Mesenchymal stem cell (in vitro differentiated cells and primary cell): ENCODE measurements around the gene WDR46.

Source experiments
- DNase-seq: peaks from one replicate; pipeline ENCODE4 v3.0.0-alpha.2; 2013
- H2AFZ ChIP-seq: one replicate; pipeline ENCODE4 v1.6.1; 2013; ENCODE audit warnings: low read depth, mild to moderate bottlenecking, control low read depth, inconsistent platforms, low read length, moderate library complexity
- H2AK5ac ChIP-seq: 2 replicates; pipeline ENCODE4 v1.6.1; 2013; ENCODE audit warnings: low read length, moderate library complexity, mild to moderate bottlenecking, inconsistent platforms; ENCODE audit not compliant: severe bottlenecking
- H2BK120ac ChIP-seq: one replicate; pipeline ENCODE4 v1.6.1; 2013; ENCODE audit warnings: low read depth, mild to moderate bottlenecking, inconsistent platforms, low read length, moderate library complexity
- H2BK12ac ChIP-seq, 2 experiments: one replicate each; pipeline ENCODE4 v1.6.1; 2013; ENCODE audit warnings: inconsistent platforms in 2 of 2, low read length in 2 of 2, mild to moderate bottlenecking in 2 of 2, moderate library complexity in 2 of 2, control low read depth in 1 of 2
- H2BK15ac ChIP-seq: one replicate; pipeline ENCODE4 v1.6.1; 2013; ENCODE audit warnings: mild to moderate bottlenecking, low read depth, inconsistent platforms; ENCODE audit not compliant: poor library complexity, severe bottlenecking
- H2BK5ac ChIP-seq: 2 replicates; pipeline ENCODE4 v1.6.1; 2013; ENCODE audit warnings: low read depth, mild to moderate bottlenecking, low read length, control low read depth, inconsistent platforms; ENCODE audit not compliant: poor library complexity, severe bottlenecking
- H3K14ac ChIP-seq, 2 experiments: one replicate each; pipeline ENCODE4 v1.6.1; 2013; ENCODE audit warnings: inconsistent platforms in 2 of 2, low read length in 2 of 2, control low read depth in 1 of 2, mild to moderate bottlenecking in 1 of 2, moderate library complexity in 1 of 2
- H3K18ac ChIP-seq, 2 experiments: one replicate each; pipeline ENCODE4 v1.6.1; 2013; ENCODE audit warnings: inconsistent platforms in 2 of 2, low read length in 2 of 2, control low read depth in 1 of 2, low read depth in 1 of 2, mild to moderate bottlenecking in 1 of 2
- H3K23ac ChIP-seq, 2 experiments: one replicate each; pipeline ENCODE4 v1.6.1; 2013; ENCODE audit warnings: inconsistent platforms in 2 of 2, low read length in 2 of 2, mild to moderate bottlenecking in 2 of 2, moderate library complexity in 2 of 2, control low read depth in 1 of 2
- H3K27ac ChIP-seq: 2 replicates; pipeline ENCODE4 v1.5.1; 2013; ENCODE audit warnings: mild to moderate bottlenecking, moderate library complexity, low read length, control low read depth, inconsistent platforms; ENCODE audit not compliant: poor library complexity, severe bottlenecking
- H3K27me3 ChIP-seq, 2 experiments: 2 replicates each; pipeline versions ENCODE4 v1.6.1 to v1.7.0; 2013; ENCODE audit warnings: low read length in 2 of 2, mild to moderate bottlenecking in 2 of 2, moderate library complexity in 2 of 2, control low read depth in 1 of 2, inconsistent platforms in 1 of 2; ENCODE audit not compliant: control insufficient read depth in 1 of 2, insufficient read depth in 1 of 2
- H3K36me3 ChIP-seq, 2 experiments: 2 replicates each; pipeline versions ENCODE4 v1.6.1 to v1.7.0; 2013; ENCODE audit warnings: low read length in 2 of 2, control low read depth in 1 of 2, inconsistent platforms in 1 of 2, low read depth in 1 of 2, mild to moderate bottlenecking in 1 of 2; ENCODE audit not compliant: insufficient read depth in 2 of 2, control insufficient read depth in 1 of 2
- H3K4ac ChIP-seq, 2 experiments: one replicate each; pipeline ENCODE4 v1.6.1; 2013; ENCODE audit warnings: inconsistent platforms in 2 of 2, low read length in 2 of 2, mild to moderate bottlenecking in 2 of 2, moderate library complexity in 2 of 2, control low read depth in 1 of 2, low read depth in 1 of 2
- H3K4me1 ChIP-seq: 2 replicates; pipeline ENCODE4 v1.6.1; 2013; ENCODE audit warnings: low read depth, low read length, control low read depth; ENCODE audit not compliant: control insufficient read depth, insufficient read depth
- H3K4me2 ChIP-seq: 2 replicates; pipeline ENCODE4 v1.6.1; 2013; ENCODE audit warnings: low read length, mild to moderate bottlenecking, inconsistent platforms; ENCODE audit not compliant: poor library complexity, severe bottlenecking
- H3K4me3 ChIP-seq, 2 experiments: 2 replicates each; pipeline versions ENCODE4 v1.5.1 to v1.7.0; 2013; ENCODE audit warnings: low read length in 2 of 2, mild to moderate bottlenecking in 2 of 2, control low read depth in 1 of 2, low read depth in 1 of 2; ENCODE audit not compliant: insufficient read depth in 1 of 2
- H3K79me1 ChIP-seq: replicated peaks from 2 replicates; pipeline ENCODE4 v1.6.1; 2013; ENCODE audit warnings: mild to moderate bottlenecking, control low read depth, low read length, inconsistent platforms; ENCODE audit not compliant: poor library complexity, severe bottlenecking
- H3K9ac ChIP-seq: 2 replicates; pipeline ENCODE4 v1.7.0; 2013; ENCODE audit warnings: mild to moderate bottlenecking, low read length, moderate library complexity
- H3K9me3 ChIP-seq: 2 replicates; pipeline ENCODE4 v1.7.0; 2013; ENCODE audit warnings: mild to moderate bottlenecking, low read length; ENCODE audit not compliant: control insufficient read depth
- H4K8ac ChIP-seq: one replicate; pipeline ENCODE4 v1.6.1; 2013; ENCODE audit warnings: inconsistent platforms, mild to moderate bottlenecking, low read length, moderate library complexity
- H4K91ac ChIP-seq: one replicate; pipeline ENCODE4 v1.6.1; 2013; ENCODE audit warnings: mild to moderate bottlenecking, low read length, inconsistent platforms
- WGBS: methylation state at CpG from one replicate; pipeline ENCODE4 v1.1.7; 2013; ENCODE audit warnings: mixed read lengths; 5-methylcytosine and 5-hydroxymethylcytosine counted together

The WDR46 gene

GRCh38 chr6:33299237-33299944 is 10.4 kb upstream of the WDR46 start:
- Histone ChIP-seq H2AFZ (no peak overlapping the region), H3K4me3 (peak overlapping the region; percentile 89 to 90), H2BK5ac (peak overlapping the region; percentile 84), H3K18ac (peak overlapping the region; percentile 91 to 98), H3K79me1 (peaks cover 34% of the 10 kb centered on the region), H3K36me3 (peaks cover 32 to 45% of the 10 kb centered on the region in 2 experiments), H4K91ac (peak overlapping the region; percentile 91), H3K14ac (peak overlapping the region; percentile 59 to 96), H3K4ac (peak overlapping the region; percentile 76 to 97), H3K9me3 (no peaks in the 10 kb centered on the region), H2BK120ac (peak overlapping the region; percentile 89), H3K4me1 (peaks cover 17% of the 10 kb centered on the region), H3K4me2 (peak overlapping the region; percentile 74), H3K9ac (peak overlapping the region; percentile 99), H3K23ac (peak overlapping the region; percentile 51 to 99), H2BK15ac (peak overlapping the region; percentile 96), H3K27me3 (no peaks in the 10 kb centered on the region), H2AK5ac (peak overlapping the region; percentile 85), H2BK12ac (peak overlapping the region; percentile 32 to 38), H4K8ac (peak overlapping the region; percentile 95), H3K27ac (peak overlapping the region; percentile 99)
- DNase-seq = peak; percentile 97
- WGBS = under 1% methylated on average over 53 of the region's 54 CpGs

- Histone ChIP-seq H3K9ac (peak within 1 kb of the TSS; percentile 99), H2BK15ac (peak within 1 kb of the TSS; percentile 96), H2AK5ac (peak within 1 kb of the TSS; percentile 85), H4K8ac (peak within 1 kb of the TSS; percentile 95), H3K79me1 (peaks cover 29% of the 10 kb centered on the region), H3K4me3 (peak within 1 kb of the TSS; percentile 89 to 90), H3K23ac (peak within 1 kb of the TSS; percentile 51 to 99), H3K9me3 (no peaks in the 10 kb centered on the region), H3K27me3 (no peaks in the 10 kb centered on the region), H3K4ac (peak within 1 kb of the TSS; percentile 76 to 97), H3K18ac (peak within 1 kb of the TSS; percentile 91 to 98), H2AFZ (no peak within 1 kb of the TSS), H2BK5ac (peak within 1 kb of the TSS; percentile 84), H3K4me2 (peak within 1 kb of the TSS; percentile 93), H3K4me1 (peaks cover 17% of the 10 kb centered on the region), H4K91ac (peak within 1 kb of the TSS; percentile 91), H3K27ac (peak within 1 kb of the TSS; percentile 99), H2BK12ac (peak within 1 kb of the TSS; percentile 38 to 43), H3K36me3 (peaks cover 28 to 45% of the 10 kb centered on the region in 2 experiments), H3K14ac (peak within 1 kb of the TSS; percentile 59 to 96), H2BK120ac (peak within 1 kb of the TSS; percentile 89)
- DNase-seq = peak; percentile 72
- 0% methylated on average over 12 of the region's 34 CpGs for WGBS
Observed at GRCh38 chr6:33298773-33299236, 9.8 kb upstream of the WDR46 start, which contains the start of gene RGL2. RGL2 (minus strand) TSS chr6:33298942; CDS start chr6:33298610, 332 bp downstream.

GRCh38 chr6:33297956-33298772 is 9.1 kb upstream of the WDR46 start:
- Histone ChIP-seq H2BK120ac (peak overlapping the region; percentile 89), H2BK15ac (peak overlapping the region; percentile 92), H3K9me3 (no peaks in the 10 kb centered on the region), H3K27me3 (no peaks in the 10 kb centered on the region), H2AK5ac (no peak overlapping the region), H2AFZ (no peak overlapping the region), H3K4me3 (peak overlapping the region; percentile 79 to 89), H3K27ac (peak overlapping the region; percentile 33), H4K8ac (peak overlapping the region; percentile 35), H3K79me1 (peaks cover 32% of the 10 kb centered on the region), H3K18ac (peak overlapping the region; percentile 91 to 94), H4K91ac (peak overlapping the region; percentile 79), H3K4ac (peak overlapping the region; percentile 19 to 41), H3K9ac (peak overlapping the region; percentile 99), H2BK12ac (peak overlapping the region in 1 of 2 experiments; percentile 43), H3K4me1 (peaks cover 17% of the 10 kb centered on the region), H3K14ac (peak overlapping the region; percentile 59 to 96), H2BK5ac (no peak overlapping the region), H3K4me2 (peak overlapping the region; percentile 93), H3K23ac (peak overlapping the region in 1 of 2 experiments; percentile 70), H3K36me3 (peaks cover 33 to 46% of the 10 kb centered on the region in 2 experiments)
- under 1% methylated on average over 28 of the region's 42 CpGs for WGBS
- peak; percentile 96 for DNase-seq
